Fibroblast of pulmonary artery (primary cell): Measurements from ENCODE around the gene ACSL6.

ENCODE experiments used
- DNase-seq: peaks from one replicate; pipeline ENCODE4 v3.0.0-alpha.2; 2010; ENCODE audit warnings: low read depth
- H3K4me3 ChIP-seq: replicated peaks from 2 replicates; pipeline ENCODE4 v1.5.1; 2011; ENCODE audit warnings: low read depth, mild to moderate bottlenecking, control low read depth, low read length, moderate library complexity
- TF ChIP-seq, protein P1 (sequence below): IDR thresholded peaks from 2 replicates; pipeline ENCODE4 v1.5.1; 2011; ENCODE audit warnings: mild to moderate bottlenecking, control low read depth, low read length, inconsistent platforms; ENCODE audit errors: missing control alignments

ACSL6 gene

GRCh38 chr5:132057498-132058255 is 46.2 kb upstream of the ACSL6 start:
- TF ChIP-seq, protein P1, sequence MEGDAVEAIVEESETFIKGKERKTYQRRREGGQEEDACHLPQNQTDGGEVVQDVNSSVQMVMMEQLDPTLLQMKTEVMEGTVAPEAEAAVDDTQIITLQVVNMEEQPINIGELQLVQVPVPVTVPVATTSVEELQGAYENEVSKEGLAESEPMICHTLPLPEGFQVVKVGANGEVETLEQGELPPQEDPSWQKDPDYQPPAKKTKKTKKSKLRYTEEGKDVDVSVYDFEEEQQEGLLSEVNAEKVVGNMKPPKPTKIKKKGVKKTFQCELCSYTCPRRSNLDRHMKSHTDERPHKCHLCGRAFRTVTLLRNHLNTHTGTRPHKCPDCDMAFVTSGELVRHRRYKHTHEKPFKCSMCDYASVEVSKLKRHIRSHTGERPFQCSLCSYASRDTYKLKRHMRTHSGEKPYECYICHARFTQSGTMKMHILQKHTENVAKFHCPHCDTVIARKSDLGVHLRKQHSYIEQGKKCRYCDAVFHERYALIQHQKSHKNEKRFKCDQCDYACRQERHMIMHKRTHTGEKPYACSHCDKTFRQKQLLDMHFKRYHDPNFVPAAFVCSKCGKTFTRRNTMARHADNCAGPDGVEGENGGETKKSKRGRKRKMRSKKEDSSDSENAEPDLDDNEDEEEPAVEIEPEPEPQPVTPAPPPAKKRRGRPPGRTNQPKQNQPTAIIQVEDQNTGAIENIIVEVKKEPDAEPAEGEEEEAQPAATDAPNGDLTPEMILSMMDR = no peak
- no peak overlapping the region for H3K4me3 ChIP-seq
- DNase-seq = no peak

- DNase-seq = no peak
- H3K4me3 ChIP-seq = no peak overlapping the region
- TF ChIP-seq, protein P1 = no peak
Measured at GRCh38 chr5:132056610-132057497, 45.4 kb upstream of the ACSL6 start.

GRCh38 chr5:132055808-132056609 is 44.6 kb upstream of the ACSL6 start:
- no peak for DNase-seq
- TF ChIP-seq, protein P1 = no peak
- H3K4me3 ChIP-seq = no peak overlapping the region

DNA sequence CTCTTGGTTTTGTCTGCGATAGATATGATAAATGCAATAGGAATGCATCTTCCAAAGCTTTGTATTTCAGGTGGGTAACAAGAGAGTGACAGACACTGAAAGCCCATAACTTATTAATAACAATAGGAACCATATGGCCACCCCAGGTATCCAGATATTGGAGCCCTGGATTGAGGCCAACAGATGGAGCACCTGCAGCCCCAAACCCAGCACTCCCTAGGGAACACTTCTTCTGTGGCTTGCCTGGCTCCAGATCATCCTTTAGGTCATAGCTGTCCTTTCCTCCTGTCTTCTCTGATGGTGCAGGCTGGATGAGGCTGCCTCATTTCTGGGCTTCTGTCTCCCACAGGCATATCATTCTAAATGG is 44.0 kb upstream of the ACSL6 start:
- DNase-seq = no peak
- H3K4me3 ChIP-seq = no peak overlapping the region
- TF ChIP-seq, protein P1 = no peak

GRCh38 chr5:132054697-132055440 is 43.4 kb upstream of the ACSL6 start:
- H3K4me3 ChIP-seq = no peak overlapping the region
- no peak for DNase-seq
- TF ChIP-seq, protein P1 = no peak

GRCh38 chr5:132054031-132054696 is 42.7 kb upstream of the ACSL6 start:
- TF ChIP-seq, protein P1 = no peak
- no peak for DNase-seq
- no peak overlapping the region for H3K4me3 ChIP-seq
